PC-9 (cell line): ENCODE measurements around the gene HEBP2.

Source experiments
- EZH2 ChIP-seq: fragments of 200-600 bp; sonication (generic); IDR thresholded peaks from 2 replicates; pipeline ENCODE4 v1.8.0; 2017; ENCODE audit warnings: antibody characterized with exemption, low read depth
- TF ChIP-seq, protein P1 (sequence below): fragments of 200-600 bp; sonication (generic); conservative IDR thresholded peaks from 2 replicates; pipeline ENCODE4 v1.6.1; 2017; ENCODE audit warnings: mixed run types, antibody characterized with exemption, mild to moderate bottlenecking, moderate library complexity

DNA sequence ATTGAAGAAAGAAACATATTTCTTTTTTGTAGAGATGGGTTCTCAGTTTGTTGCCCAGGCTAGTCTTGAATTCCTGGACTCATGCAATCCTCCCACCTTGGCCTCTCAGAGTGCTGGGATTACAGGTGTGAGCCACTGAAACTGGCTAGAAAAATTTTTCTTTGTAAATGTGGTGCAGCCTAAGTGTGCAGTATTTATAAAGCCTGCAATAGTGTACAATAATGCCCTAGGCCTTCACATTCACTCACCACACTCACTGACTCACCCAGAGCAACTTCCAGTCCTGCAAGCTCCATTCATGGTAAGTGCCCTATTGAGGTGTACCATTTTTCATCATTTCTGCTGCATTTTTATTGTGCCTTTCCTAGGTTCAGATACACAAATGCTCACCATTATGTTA, 63.9 kb downstream of the HEBP2 start:
- TF ChIP-seq, protein P1, sequence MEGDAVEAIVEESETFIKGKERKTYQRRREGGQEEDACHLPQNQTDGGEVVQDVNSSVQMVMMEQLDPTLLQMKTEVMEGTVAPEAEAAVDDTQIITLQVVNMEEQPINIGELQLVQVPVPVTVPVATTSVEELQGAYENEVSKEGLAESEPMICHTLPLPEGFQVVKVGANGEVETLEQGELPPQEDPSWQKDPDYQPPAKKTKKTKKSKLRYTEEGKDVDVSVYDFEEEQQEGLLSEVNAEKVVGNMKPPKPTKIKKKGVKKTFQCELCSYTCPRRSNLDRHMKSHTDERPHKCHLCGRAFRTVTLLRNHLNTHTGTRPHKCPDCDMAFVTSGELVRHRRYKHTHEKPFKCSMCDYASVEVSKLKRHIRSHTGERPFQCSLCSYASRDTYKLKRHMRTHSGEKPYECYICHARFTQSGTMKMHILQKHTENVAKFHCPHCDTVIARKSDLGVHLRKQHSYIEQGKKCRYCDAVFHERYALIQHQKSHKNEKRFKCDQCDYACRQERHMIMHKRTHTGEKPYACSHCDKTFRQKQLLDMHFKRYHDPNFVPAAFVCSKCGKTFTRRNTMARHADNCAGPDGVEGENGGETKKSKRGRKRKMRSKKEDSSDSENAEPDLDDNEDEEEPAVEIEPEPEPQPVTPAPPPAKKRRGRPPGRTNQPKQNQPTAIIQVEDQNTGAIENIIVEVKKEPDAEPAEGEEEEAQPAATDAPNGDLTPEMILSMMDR: no peak
- no peak for TF ChIP-seq EZH2
